HUDEP-2 (cell line): ENCODE data around the gene CNTN4.

Experiments used
- DNase-seq, 76 experiments: peaks; one replicate each; lab custom pipeline; 2025; ENCODE audit not compliant: unreplicated experiment in 76 of 76; lab: John Stamatoyannopoulos, UW

CNTN4 gene

GRCh38 chr3:2148561-2149340 is 50.1 kb downstream of the CNTN4 start:
- DNase-seq: no peak

- DNase-seq: no peak
These were observed 54.4 kb downstream of the CNTN4 start for GRCh38 chr3:2153053-2153452.

GRCh38 chr3:2153547-2153946 is 54.9 kb downstream of the CNTN4 start:
- no peak for DNase-seq

- no peak for DNase-seq
These were observed 56.0 kb downstream of the CNTN4 start for GRCh38 chr3:2154621-2155020.

- peak in 2 of 76 experiments; percentile 0 to 1 for DNase-seq
These were observed 57.7 kb downstream of the CNTN4 start for GRCh38 chr3:2156244-2156847.

GRCh38 chr3:2158828-2159227 is 60.2 kb downstream of the CNTN4 start:
- no peak for DNase-seq

GRCh38 chr3:2166552-2166951 is 67.9 kb downstream of the CNTN4 start:
- DNase-seq: no peak

GRCh38 chr3:2172561-2173171 is 74.0 kb downstream of the CNTN4 start:
- no peak for DNase-seq

GRCh38 chr3:2180634-2181033 is 82.0 kb downstream of the CNTN4 start:
- DNase-seq: no peak

GRCh38 chr3:2198776-2199279 is 100.2 kb downstream of the CNTN4 start:
- DNase-seq: no peak

- no peak for DNase-seq
These were observed 105.4 kb downstream of the CNTN4 start for GRCh38 chr3:2204054-2204453.

- no peak for DNase-seq
These were observed 107.0 kb downstream of the CNTN4 start for GRCh38 chr3:2205692-2206091.

- DNase-seq: no peak
These were observed 107.9 kb downstream of the CNTN4 start for GRCh38 chr3:2206536-2206935.

GRCh38 chr3:2211568-2211967 is 112.9 kb downstream of the CNTN4 start:
- DNase-seq: no peak

- DNase-seq: no peak
These were observed 113.5 kb downstream of the CNTN4 start for GRCh38 chr3:2212206-2212605.

GRCh38 chr3:2218375-2218774 is 119.7 kb downstream of the CNTN4 start:
- DNase-seq: no peak

- DNase-seq: no peak
These were observed 120.2 kb downstream of the CNTN4 start for GRCh38 chr3:2218816-2219215.

GRCh38 chr3:2236203-2236602 is 137.5 kb downstream of the CNTN4 start:
- DNase-seq: no peak

GRCh38 chr3:2244137-2244536 is 145.5 kb downstream of the CNTN4 start:
- DNase-seq: no peak

GRCh38 chr3:2246873-2247648 is 148.4 kb downstream of the CNTN4 start:
- no peak for DNase-seq

- DNase-seq: no peak
These were observed 149.2 kb downstream of the CNTN4 start for GRCh38 chr3:2247831-2248230.
